HG03571 (cell line): Measurements from ENCODE around the gene HLA-DMB.

Source experiments
- ATAC-seq: cut with Tn5 transposase; IDR thresholded peaks from one replicate; pipeline ENCODE4 v1.9.1; 2021; ENCODE audit not compliant: unreplicated experiment

HLA-DMB gene

DNA sequence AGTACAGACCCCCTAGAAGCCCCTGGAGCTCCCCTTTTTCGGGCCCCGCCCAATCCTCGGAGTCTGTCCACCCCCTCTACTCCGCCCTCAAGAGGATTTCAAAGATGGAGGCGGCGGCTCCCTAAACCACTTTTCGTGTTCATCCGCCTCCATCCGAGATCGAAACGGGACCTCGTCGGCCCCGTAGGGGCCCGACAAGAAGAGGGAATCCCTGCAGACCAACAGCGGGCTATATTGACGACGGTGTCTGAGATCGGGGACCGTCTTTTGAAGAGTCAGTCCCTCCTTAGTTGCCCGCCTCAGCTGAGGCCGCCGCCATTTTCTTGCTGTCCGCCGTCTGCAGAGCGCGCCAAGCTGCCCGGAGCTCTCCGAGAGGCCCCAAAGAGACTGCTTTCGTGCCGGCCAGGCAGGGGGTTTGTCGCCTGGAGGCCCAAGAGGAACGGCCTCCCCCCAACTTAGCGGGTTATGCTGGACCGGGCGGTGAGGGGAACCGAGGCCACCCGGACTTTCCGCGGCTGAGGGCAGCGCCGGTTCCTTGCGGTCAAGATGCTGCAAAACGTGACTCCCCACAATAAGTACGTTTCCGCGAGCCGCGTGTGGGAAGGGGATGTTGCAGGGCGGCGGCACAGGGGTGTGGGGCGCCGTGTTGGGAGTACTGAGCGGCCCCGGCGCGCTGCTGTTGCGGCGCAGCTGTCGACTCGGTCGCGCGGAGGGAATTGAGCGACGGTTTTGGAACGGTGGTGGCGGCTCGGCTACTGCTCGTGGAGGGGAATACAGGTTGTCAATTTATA lies 31.7 kb upstream of the HLA-DMB start:
- ATAC-seq = no peak

DNA sequence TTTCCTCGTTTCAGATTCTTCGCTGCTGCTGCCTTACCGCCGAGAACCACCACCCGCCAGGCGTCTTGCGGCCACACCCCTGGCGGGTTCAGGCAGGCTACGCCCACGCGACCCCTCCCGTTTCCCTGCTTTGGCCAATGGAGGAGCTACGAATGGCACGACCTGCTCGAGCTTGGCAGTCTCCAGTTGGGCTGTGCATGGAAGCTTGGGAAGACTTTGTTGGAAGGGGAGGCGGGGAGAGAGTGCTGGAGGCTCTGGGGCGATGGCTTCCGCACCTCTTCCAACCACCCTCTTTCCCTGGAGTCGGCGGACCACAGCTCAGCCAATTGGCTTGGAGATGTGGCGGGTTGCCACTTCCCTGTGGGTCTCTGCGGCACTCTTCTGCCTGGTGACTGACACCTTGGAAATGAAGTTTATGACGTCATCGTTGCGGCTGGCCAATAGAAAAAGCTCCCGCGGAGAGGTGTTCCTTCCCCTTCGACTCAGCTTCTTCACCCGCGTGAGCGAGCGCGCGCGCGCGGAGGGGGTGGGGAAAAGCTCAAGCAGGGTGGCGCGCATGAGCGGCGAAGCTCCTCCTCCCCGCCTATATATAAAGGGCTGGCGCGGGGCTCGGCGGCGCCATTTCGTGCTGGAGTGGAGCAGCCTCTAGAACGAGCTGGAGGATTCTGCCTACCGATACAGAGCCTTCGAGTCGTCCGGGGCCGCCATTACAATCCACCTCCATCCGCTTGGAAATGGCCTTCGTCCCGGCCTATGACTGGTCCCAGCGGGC lies 30.9 kb upstream of the HLA-DMB start:
- ATAC-seq = peak; percentile 45

DNA sequence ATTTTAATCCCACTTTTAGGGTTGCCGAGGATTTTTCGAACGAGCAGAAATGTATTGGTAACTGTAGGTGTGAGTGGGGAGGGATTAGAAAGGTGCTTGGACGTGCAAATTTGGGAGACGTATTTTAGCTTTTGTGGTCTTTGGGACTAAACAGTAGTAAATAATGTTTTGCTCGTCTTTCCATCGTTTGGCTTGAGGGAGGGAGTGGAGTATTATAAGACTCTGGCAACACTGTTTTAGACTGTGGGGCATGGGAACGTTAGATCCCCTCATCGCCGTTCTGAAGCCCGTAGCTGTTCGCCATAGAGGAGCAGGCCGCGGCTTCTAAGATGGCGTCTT lies 30.4 kb upstream of the HLA-DMB start:
- ATAC-seq = no peak

DNA sequence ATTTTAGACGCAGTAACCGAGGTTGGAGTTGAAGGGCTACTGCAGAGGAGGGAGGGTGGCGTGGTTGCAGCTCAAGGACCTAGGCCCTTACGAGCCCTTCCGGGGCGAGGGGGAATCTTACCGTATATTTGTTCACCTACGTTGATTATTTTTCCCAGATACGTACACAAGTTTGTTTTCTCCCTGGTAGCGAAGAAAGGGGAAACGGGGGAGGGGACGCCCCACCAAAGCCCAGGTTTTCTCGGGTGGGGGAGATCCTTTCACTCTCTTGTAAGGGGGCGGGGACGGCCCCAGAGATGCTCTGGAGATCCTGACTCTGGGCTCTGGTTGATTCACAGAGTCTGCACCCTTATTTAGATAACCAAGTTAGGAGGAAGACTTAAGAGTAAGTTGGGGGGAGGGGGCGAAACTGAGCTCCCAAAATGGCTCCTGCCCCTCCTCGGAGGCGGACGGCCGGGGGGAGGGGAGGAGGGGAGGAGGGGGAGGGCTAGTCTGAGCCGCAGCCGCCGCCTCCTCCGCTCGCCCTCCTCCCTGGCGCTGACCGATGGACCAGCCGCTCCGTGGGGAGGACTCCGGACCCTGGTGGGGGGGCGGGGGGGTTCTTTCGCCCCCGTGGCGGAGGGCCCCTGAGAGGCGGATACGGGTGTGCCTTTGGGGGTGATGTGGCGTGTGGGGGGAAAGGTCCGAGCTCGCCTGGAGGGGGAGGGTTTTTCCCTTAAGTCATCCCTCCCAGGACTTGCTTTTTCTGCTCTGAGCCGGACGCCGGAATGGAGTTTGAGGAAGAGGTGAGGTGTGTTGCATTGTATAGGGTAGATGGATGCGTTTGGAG lies 29.8 kb upstream of the HLA-DMB start:
- no peak for ATAC-seq

DNA sequence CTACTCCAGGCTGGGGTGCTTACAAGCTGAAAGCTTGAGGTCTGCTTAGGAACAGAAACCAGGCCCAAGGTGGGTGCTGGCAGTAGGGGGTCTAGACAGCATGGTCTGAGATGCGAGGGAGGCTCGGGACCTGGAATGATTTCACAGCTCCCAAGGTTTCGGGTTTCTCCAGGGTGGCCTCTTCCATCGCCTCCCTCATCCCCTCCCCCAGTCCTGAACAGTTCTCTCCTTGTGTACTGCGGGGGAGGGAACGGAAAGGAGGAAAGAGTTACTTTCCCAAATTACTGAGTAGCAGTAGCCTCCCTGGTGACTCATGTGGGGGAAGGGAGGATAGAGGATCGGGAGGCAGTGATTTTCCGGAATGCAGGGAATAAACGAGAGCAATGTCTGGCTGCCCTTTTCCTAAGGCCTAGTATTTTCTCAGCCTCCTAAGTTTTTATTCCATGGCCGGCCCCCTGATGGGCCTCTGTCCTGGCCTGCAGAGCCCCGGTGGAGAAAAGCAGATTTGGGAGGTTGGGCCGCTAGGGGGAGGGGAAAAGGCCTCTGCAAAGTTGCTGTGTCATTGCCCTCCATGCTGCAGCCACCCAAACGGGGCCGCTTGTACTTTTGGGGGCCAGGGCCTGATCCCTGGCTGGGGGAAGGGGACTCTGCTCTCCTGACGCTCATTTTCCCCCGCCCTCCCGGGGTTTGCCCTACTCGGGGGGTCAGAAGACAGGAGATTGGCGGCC lies 29.0 kb upstream of the HLA-DMB start:
- no peak for ATAC-seq

DNA sequence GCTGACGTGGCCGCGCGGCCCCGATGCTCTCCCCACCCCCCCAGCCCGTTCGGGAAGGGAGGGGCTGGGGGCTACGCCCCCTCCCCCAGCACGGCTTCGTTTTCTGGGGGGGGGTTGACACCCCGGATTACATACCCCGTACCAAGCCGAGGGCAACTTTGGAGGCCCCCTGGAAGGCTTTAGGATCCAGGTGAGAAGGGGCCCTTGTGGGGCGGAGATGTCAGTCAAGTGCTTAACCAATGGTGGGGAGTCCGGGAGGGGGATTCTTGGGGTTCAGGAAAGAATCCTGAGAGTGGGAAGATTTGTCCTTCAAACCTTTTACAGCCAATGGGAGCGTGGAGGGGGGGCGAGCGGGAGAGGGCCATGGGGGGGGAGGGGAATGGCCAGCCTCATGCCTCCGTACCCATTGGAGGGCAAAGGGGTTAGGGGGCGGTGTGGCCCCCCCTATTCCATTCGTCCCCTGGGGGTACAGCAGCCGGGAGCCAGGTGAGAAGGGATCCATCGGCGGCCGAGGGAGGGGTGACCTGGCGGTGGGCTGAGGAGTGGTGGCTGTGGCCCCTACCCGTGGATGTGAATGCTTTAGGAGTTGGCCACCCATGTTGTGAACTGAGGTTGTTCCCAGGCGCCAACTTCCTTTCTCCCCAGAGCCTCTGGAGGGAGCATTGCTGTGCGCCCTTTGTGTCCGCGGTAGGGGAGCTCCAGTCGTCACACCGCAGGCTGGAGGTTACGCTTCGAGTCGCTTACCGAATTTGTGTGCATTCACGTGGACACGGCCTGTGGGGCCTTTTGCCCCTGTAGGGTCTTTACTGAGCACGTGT lies 28.2 kb upstream of the HLA-DMB start:
- ATAC-seq = no peak

DNA sequence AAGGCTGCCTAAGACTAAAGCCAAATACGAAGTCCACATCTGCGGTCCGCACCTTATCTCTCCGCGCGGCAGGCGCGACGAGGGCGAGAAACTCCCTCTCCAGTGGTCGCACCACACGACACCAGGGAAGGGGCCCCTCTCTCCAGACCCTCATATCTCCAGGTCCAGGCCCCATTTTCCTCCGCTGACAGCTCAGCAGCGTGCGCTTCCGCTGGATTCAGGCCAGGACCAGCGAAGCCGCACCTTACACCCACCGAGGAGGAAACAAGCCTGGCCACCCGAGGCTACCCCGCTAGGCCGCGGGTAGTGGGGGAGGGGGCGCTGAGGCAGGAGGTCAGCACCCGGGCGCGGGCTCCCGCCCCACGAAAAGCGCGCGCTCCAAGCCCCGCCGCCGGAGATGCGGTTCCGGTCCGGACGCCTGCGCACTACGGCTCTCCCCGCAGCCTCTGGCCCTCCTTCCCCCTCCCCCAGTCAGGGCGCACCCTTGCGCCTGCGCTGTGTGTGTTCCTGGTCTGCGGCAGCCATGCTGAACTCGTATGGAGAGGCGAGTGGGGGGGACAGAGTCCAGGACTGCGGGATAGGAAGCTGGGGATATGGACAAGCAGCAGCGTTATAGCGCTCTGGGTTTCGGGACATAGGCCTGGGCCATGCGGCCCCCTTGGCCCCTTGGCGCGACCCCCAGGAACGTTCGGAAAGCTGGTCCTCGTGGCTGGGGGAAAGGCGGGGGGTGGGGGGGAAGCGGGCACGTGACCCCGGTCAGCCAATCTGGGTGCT lies 27.5 kb upstream of the HLA-DMB start, which contains the start of gene BRD2:
TSS of gene BRD2 (plus strand) at position 502 of the 774 bp plus-strand sequence. CDS start 4,305 bp downstream, outside the sequence.
- ATAC-seq = no peak

DNA sequence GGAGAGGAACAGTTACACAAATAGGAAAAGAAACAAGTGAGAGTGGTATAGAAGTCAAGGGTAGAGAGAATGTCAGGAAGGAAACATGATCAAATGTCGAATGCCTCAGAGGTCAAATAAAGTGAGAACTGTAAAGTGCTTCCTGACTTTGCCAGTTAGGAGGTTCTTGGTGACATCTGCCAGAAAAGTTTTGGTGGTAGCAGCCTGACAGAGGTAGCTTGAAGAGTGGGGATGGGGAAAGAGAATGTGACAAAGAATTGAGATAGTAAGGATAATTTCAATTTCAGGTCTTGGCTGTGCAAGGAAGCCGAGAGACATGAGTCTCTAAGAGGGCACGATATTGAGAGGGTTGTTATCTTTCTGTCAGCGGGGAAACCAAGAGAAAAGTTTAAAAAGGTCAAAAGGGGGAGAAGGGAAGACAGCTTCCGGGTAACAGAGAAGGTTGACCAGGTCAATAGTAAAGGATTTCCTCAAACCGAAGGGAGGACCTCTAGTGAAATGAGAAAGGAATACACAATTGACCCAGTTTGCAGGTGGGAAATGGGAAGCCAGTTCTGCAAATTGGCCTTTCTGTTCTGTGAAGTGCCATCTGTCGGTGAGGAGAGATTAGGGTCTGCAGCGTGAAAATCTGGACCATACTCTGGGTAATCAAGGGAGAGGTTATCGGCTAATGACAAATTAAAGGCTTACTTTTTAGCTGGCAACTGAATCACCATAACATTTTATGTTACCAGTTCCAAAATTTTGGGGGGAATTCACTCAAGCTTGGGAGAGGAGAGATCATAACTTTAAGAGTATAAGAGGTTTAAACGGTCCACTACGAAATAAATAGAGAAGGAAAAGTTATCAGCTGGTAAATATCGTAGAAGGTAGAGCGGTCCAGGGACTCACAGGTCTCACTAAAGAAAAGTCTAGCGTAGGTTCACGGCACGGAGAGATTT lies 26.6 kb upstream of the HLA-DMB start:
- no peak for ATAC-seq

DNA sequence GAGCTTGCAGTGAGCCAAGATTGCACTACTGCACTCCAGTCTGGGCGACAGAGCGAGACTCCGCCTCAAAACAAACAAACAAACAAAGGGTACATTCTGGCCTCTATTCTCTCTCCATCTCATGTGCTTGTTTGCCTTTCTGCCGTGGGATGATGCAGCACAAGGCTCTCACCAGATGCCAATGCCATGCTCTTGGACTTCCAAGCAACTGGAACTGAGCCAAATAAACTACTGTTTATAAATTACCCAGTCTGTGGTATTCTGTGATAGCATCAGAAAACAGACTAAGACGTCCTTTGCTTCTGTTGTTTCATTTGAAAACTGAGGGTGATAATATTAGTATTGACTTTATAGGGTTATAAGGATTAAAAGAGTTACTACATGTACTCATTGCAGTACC lies 23.9 kb upstream of the HLA-DMB start:
- ATAC-seq = no peak

DNA sequence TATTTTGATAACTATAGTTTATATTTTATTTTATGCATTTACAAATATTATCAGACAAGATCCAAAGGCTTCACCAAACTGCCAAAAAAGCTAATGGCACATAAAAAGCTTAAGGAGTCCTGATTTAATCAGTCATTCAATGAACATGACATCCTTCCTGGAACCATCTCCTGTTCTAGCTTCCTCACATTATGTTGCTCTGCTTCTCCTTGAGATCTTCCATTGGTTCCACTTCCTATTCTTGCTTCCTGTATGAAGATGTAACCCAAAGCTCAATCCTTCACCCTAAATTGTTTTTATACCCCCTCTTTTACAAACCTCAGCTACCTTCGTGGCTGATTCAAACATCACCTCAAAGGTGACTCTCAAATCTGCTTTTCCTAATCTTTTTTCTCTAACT lies 23.0 kb upstream of the HLA-DMB start:
- no peak for ATAC-seq

DNA sequence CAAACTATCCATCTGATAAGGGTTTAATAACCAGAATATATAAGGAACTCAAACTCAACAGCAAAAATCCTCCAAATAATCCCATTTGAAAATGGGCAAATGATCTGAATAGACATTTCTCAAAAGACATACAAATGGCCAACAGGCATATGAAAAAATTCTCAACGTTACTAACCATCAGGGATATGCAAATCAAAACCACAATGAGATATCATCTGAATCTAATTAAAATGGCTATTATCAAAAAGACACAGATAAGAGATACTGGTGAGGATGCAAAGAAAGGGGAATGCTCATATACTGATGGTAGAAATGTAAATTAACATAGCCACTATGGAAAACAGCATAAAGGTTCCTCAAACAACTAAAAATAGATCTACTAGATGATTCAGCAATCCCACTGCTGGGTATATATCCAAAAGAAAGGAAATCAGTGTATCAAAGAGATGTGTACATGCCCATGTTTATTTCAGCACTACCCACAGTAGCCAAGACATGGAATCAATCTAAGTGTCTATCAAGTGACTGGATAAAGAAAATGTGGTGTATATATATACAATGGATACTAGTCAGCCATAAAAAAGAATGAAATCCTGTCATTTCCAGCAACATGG lies 21.5 kb upstream of the HLA-DMB start:
- ATAC-seq = no peak

DNA sequence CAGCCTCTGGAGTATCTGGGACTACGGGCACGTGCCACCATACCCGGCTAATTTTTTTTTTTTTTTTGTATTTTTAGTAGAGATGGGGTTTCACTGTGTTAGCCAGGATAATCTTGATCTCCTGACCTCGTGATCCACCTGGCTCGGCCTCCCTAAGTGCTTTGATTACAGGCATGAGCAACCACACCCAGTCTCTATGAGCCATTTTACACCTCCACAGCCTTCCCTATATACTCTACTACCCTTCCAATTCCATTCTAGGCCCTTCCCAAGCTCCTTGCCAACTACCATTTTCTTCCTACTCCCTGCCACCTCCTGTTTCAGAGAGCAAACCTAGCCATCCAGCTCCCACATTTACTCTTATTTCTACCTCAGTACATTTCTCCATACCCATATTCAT lies 19.7 kb upstream of the HLA-DMB start:
- ATAC-seq = no peak

DNA sequence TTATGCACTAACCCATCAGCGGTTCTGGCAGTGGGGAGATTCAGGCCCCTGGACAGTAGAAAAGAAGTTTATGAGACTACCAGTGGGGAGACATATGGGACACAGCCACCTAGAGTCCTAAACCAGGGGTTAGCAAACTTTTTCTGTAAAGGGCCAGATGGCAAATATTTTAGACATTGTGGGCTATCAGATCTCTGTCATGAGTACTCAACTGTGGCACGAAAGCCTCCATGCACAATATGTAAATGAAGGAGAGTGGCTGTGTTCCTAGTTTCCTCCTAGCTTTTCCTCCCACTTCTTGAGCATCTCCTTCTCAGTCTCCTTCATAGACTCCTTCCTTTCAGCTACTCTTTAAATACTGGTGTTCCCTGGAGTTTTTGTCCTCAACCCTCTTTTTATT lies 15.3 kb upstream of the HLA-DMB start:
- ATAC-seq = no peak

DNA sequence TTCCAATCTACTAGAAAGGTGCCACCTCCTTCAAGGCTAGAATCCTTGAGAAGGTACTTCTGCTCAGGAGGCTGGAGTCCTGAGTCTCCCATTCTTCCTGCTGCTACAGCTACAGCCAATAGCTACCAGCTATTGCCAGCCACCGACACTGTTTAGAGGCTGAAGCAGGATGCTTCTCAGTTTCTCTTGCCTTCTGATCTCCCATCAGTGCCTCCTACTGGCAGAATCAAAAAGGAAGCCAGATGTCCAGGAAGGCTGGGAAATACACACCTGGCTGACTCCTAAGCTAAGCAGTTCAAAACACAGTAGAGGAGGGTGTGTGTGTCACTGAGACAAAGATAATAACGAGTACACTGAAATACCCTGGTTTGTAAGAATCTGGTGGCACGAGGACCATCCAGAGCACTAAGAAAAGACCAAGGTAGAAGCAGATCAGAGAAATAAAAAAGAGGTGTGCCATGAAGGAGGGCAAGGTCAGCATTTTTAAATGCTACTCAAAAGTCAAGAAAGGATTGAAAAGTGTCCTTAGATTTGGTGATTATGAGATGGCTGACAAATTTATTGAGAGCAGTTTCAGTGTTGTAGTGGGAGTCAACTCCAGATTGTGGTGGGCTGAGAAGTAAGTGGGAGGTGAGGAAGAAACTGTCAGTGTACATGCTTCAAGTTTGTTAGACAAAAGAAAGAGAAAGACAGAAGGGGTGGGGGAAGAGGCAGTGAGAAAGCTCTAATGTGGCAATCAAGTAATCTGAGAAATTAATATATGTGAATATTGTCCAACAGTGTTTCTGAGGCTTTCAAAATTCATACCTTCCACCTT lies 14.4 kb upstream of the HLA-DMB start:
- ATAC-seq = no peak

DNA sequence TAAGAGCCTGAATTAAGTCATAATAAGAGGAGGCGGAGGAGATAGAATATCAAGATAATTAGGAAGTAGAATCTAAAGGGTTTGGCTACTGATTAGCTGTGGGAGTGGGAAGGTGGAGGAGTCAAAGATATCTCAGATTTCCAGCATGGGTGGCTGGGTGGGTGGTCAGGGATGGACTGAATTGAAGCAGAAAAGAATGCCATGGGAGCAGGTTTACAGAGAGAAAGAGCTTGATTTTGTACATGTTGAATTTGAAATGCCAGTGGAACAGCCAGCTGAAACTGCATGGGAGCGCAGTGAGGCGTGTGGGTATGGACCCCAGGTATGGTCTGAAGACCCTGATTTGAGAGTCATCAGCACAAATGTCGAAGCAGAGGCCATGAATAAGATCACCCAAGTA lies 13.4 kb upstream of the HLA-DMB start:
- no peak for ATAC-seq

DNA sequence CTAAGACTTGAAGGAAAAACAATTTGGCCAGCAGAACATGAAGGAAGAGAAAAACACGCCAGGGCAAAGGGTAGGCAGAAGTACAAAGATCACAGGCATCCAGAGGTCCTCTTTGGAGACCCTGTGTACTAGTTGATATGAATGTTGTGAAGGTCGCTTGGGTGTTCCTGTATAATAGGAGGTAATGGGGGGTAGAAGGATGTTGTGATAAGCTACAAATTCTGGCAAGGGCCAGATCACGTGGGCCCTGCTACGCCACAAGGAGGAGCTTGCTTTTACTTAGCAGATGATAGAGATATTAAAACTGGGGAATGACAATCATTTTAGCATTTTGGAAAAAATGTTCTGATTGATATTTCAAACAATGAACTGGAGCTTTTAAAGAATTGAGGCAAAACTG lies 12.9 kb upstream of the HLA-DMB start:
- ATAC-seq = no peak
